NCI-H748 treated with DMSO at 0.1 percent for 48 hours (cell line): ENCODE data around the gene APOBEC3F.
"Not testable (repeated sequence)": the region's sequence is repeated elsewhere in the genome, so short reads cannot be mapped to it uniquely, and the experiment has no call there.

ENCODE experiments used
- DNase-seq: peaks from one replicate; lab custom pipeline; 2025; lab: John Stamatoyannopoulos, UW

Gene APOBEC3F

GRCh38 chr22:39027717-39028116, 12.9 kb upstream of the APOBEC3F start:
- DNase-seq = no peak

- DNase-seq = no peak
Observed at GRCh38 chr22:39028281-39028680, 12.4 kb upstream of the APOBEC3F start.

- no peak for DNase-seq
Observed at GRCh38 chr22:39029227-39029626, 11.4 kb upstream of the APOBEC3F start.

- DNase-seq = no peak
Observed at GRCh38 chr22:39030705-39031104, 10.0 kb upstream of the APOBEC3F start.

GRCh38 chr22:39031434-39032295, 9.0 kb upstream of the APOBEC3F start:
- DNase-seq = not testable (repeated sequence)

GRCh38 chr22:39037071-39037470, 3.6 kb upstream of the APOBEC3F start:
- DNase-seq = not testable (repeated sequence)

- DNase-seq = no peak
Observed at GRCh38 chr22:39039306-39040126, 1.1 kb upstream of the APOBEC3F start.

- DNase-seq = not testable (repeated sequence)
Observed at GRCh38 chr22:39040155-39040537, 518 bp upstream of the APOBEC3F start.

GRCh38 chr22:39041908-39042307, 1.2 kb downstream of the APOBEC3F start:
- no peak for DNase-seq

GRCh38 chr22:39043063-39043462, 2.4 kb downstream of the APOBEC3F start:
- DNase-seq = not testable (repeated sequence)

GRCh38 chr22:39045136-39045535, 4.5 kb downstream of the APOBEC3F start:
- DNase-seq = not testable (repeated sequence)

- DNase-seq = not testable (repeated sequence)
Observed at GRCh38 chr22:39049486-39049885, 8.8 kb downstream of the APOBEC3F start.

- not testable (repeated sequence) for DNase-seq
Observed at GRCh38 chr22:39051844-39052495, 11.3 kb downstream of the APOBEC3F start.

GRCh38 chr22:39055658-39056057, 15.0 kb downstream of the APOBEC3F start:
- DNase-seq = no peak

- DNase-seq = not testable (repeated sequence)
Observed at GRCh38 chr22:39061290-39061689, 20.6 kb downstream of the APOBEC3F start.

- DNase-seq = not testable (repeated sequence)
Observed at GRCh38 chr22:39061951-39062350, 21.3 kb downstream of the APOBEC3F start.

GRCh38 chr22:39063904-39064303, 23.2 kb downstream of the APOBEC3F start:
- not testable (repeated sequence) for DNase-seq

GRCh38 chr22:39066442-39067276, 26.0 kb downstream of the APOBEC3F start:
- DNase-seq = not testable (repeated sequence)

GRCh38 chr22:39068033-39068785, 27.5 kb downstream of the APOBEC3F start:
- DNase-seq = no peak

GRCh38 chr22:39070186-39070585, 29.5 kb downstream of the APOBEC3F start:
- no peak for DNase-seq

GRCh38 chr22:39072581-39072981, 31.9 kb downstream of the APOBEC3F start:
- DNase-seq = not testable (repeated sequence)
